ENCODE results near the gene IRF2. TPM values are rescaled to one million over a fixed set of nuclear protein-coding genes. Genes with fewer than 3 reads are reported as not detected.

The IRF2 gene
- total RNA-seq, 1 donor from 2014 or later, result 44.0 TPM

- ATAC-seq (peak; percentile 34), DNase-seq (no peak)
- Histone ChIP-seq H3K4me3 (no peak overlapping the region), H3K27me3 (no peaks in the 10 kb centered on the region), H3K27ac (peak overlapping the region; percentile 44), H3K9me3 (no peaks in the 10 kb centered on the region), H3K4me1 (peaks cover 47% of the 10 kb centered on the region), H3K36me3 (peaks cover 34% of the 10 kb centered on the region)
- TF ChIP-seq CTCF (IDR thresholded peaks at IDR 0.05), result no peak
- intact Hi-C loops (cut with DNase I), result no loop called here
Measured at GRCh38 chr4:184417802-184418511, 56.4 kb downstream of the IRF2 start.

GRCh38 chr4:184416913-184417734, 57.2 kb downstream of the IRF2 start:
- Histone ChIP-seq H3K9me3 (no peaks in the 10 kb centered on the region), H3K27me3 (no peaks in the 10 kb centered on the region), H3K4me1 (peaks cover 48% of the 10 kb centered on the region), H3K36me3 (peaks cover 39% of the 10 kb centered on the region), H3K27ac (peak overlapping the region; percentile 44), H3K4me3 (peak overlapping the region; percentile 21)
- intact Hi-C loops (cut with DNase I), result no loop called here
- no peak for TF ChIP-seq CTCF (IDR thresholded peaks at IDR 0.05)
- DNase-seq (no peak), ATAC-seq (peak; percentile 51)

- intact Hi-C loops (cut with DNase I), result no loop called here
- Histone ChIP-seq H3K9me3 (no peaks in the 10 kb centered on the region), H3K36me3 (peaks cover 39% of the 10 kb centered on the region), H3K27me3 (no peaks in the 10 kb centered on the region), H3K4me1 (peaks cover 34% of the 10 kb centered on the region), H3K27ac (peak overlapping the region; percentile 31), H3K4me3 (no peak overlapping the region)
- no peak for TF ChIP-seq CTCF (IDR thresholded peaks at IDR 0.05)
- DNase-seq (no peak), ATAC-seq (no peak)
Measured at GRCh38 chr4:184415071-184415470, 59.3 kb downstream of the IRF2 start.

- Histone ChIP-seq H3K4me1 (peaks cover 35% of the 10 kb centered on the region), H3K27ac (peak overlapping the region; percentile 43), H3K4me3 (no peak overlapping the region), H3K9me3 (no peaks in the 10 kb centered on the region), H3K27me3 (no peaks in the 10 kb centered on the region), H3K36me3 (peaks cover 47% of the 10 kb centered on the region)
- DNase-seq (no peak), ATAC-seq (peak; percentile 77)
- intact Hi-C loops (cut with DNase I), result no loop called here
- TF ChIP-seq CTCF (IDR thresholded peaks at IDR 0.05), result no peak
Measured at GRCh38 chr4:184413261-184414046, 60.9 kb downstream of the IRF2 start.

- H3K27ac ChIP-seq, result no peak overlapping the region
- no peak overlapping the region for H3K4me3 ChIP-seq
- no peak for TF ChIP-seq CTCF (IDR thresholded peaks at IDR 0.05)
- H3K4me1 ChIP-seq, result peaks cover 41% of the 10 kb centered on the region
- no peak for ATAC-seq
- intact Hi-C loops (cut with DNase I), result no loop called here
- H3K9me3 ChIP-seq, result no peaks in the 10 kb centered on the region
- peaks cover 57% of the 10 kb centered on the region for H3K36me3 ChIP-seq
- no peak for DNase-seq
- no peaks in the 10 kb centered on the region for H3K27me3 ChIP-seq
Measured at GRCh38 chr4:184410748-184411147, 63.6 kb downstream of the IRF2 start.

Measured in upper lobe of right lung (tissue), 1 donor.